SH-SY5Y (cell line): ENCODE data around the gene SLC22A13.

Source experiments
- GATA2 ChIP-seq: IDR thresholded peaks from 2 replicates; pipeline ENCODE4 v1.6.1; 2011; ENCODE audit warnings: mild to moderate bottlenecking, low read depth, low read length
- GATA3 ChIP-seq: IDR thresholded peaks from 2 replicates; pipeline ENCODE4 v1.6.1; 2011; ENCODE audit warnings: low read depth, mild to moderate bottlenecking, low read length, moderate library complexity

- no peak for TF ChIP-seq GATA2
- no peak for TF ChIP-seq GATA3
Measured at GRCh38 chr3:38314764-38315487, 49.3 kb downstream of the SLC22A13 start.
